Bronchial epithelial cell (primary cell): Measurements from ENCODE around the gene TPRN. TPM values are rescaled to one million over a fixed set of nuclear protein-coding genes. Genes with fewer than 3 reads are reported as not detected.
A peak's percentile ranks its signal among the peaks of the same experiment; 100 is the strongest.

Experiments
- DNase-seq: peaks from one replicate; pipeline ENCODE4 v3.0.0-alpha.2; 2010; ENCODE audit warnings: low read depth
- FAIRE-seq: peaks from 2 replicates; lab custom pipeline; 2011; peaks lifted over from hg19 to GRCh38; lab: Jason Lieb, UNC
- H3K27me3 ChIP-seq: 2 replicates; pipeline ENCODE4 v1.5.1; 2011; ENCODE audit warnings: low read length; ENCODE audit not compliant: control insufficient read depth, insufficient read depth
- H3K36me3 ChIP-seq: 2 replicates; pipeline ENCODE4 v1.5.1; 2011; ENCODE audit warnings: low read length; ENCODE audit not compliant: control insufficient read depth, insufficient read depth
- H3K4me3 ChIP-seq: 2 replicates; pipeline ENCODE4 v1.5.1; 2011; ENCODE audit warnings: mild to moderate bottlenecking, low read depth, low read length, control low read depth
- CTCF ChIP-seq: IDR thresholded peaks from 2 replicates; pipeline ENCODE4 v1.5.1; 2011; ENCODE audit warnings: mild to moderate bottlenecking, moderate library complexity, low read length, control low read depth, inconsistent platforms; ENCODE audit not compliant: insufficient read depth, severe bottlenecking
- total RNA-seq: library from RNA; depleted of rRNA; stranded (reverse); fragments of >200 nt; gene quantifications from 2 replicates; pipeline ENCODE4 v1.2.1, GENCODE V29; 2014

The TPRN gene
- total RNA-seq, 1 donor from 2014 or later, result 3.2 TPM

GRCh38 chr9:137175345-137175961 is 25.1 kb downstream of the TPRN start:
- DNase-seq (no peak), FAIRE-seq (no peak)
- peak; percentile 25 for TF ChIP-seq CTCF
- Histone ChIP-seq H3K4me3 (no peak overlapping the region), H3K36me3 (peaks cover 3% of the 10 kb centered on the region), H3K27me3 (peaks cover 18% of the 10 kb centered on the region)

GRCh38 chr9:137174722-137175293 is 25.7 kb downstream of the TPRN start:
- DNase-seq (no peak), FAIRE-seq (no peak)
- Histone ChIP-seq H3K4me3 (no peak overlapping the region), H3K27me3 (peaks cover 22% of the 10 kb centered on the region), H3K36me3 (peaks cover under 1% of the 10 kb centered on the region)
- TF ChIP-seq CTCF, result no peak

GRCh38 chr9:137173796-137174664 is 26.5 kb downstream of the TPRN start:
- H3K27me3 ChIP-seq, result peaks cover 22% of the 10 kb centered on the region

GRCh38 chr9:137172901-137173795 is 27.4 kb downstream of the TPRN start:
- DNase-seq (no peak), FAIRE-seq (no peak)
- H3K27me3 ChIP-seq, result peaks cover 23% of the 10 kb centered on the region
- no peak overlapping the region for H3K4me3 ChIP-seq
- no peak for TF ChIP-seq CTCF
- H3K36me3 ChIP-seq, result no peaks in the 10 kb centered on the region

More at GRCh38 chr9:137173796-137174664, 26.5 kb downstream of the TPRN start:
- H3K36me3 ChIP-seq, result no peaks in the 10 kb centered on the region
- FAIRE-seq (no peak), DNase-seq (no peak)
- TF ChIP-seq CTCF, result no peak
- no peak overlapping the region for H3K4me3 ChIP-seq

GRCh38 chr9:137171149-137171900 is 29.2 kb downstream of the TPRN start:
- H3K27me3 ChIP-seq, result peaks cover 29% of the 10 kb centered on the region
- TF ChIP-seq CTCF, result no peak
- DNase-seq, result no peak
- no peaks in the 10 kb centered on the region for H3K36me3 ChIP-seq
- no peak for FAIRE-seq
- no peak overlapping the region for H3K4me3 ChIP-seq
